Spleen (tissue), 11 donors: ENCODE measurements around the gene RRM1. TPM values are rescaled to one million over a fixed set of nuclear protein-coding genes. Genes with fewer than 3 reads are reported as not detected.
"Not testable (repeated sequence)": the region's sequence is repeated elsewhere in the genome, so short reads cannot be mapped to it uniquely, and the experiment has no call there.

Source experiments
- DNase-seq: peaks from one replicate; pipeline ENCODE4 v3.0.0-alpha.2; 2020
- H3K27ac ChIP-seq, 8 donors: fragments of 200-600 bp; sonication (generic) in 7 of 8; 1 replicate in 4 of 8; 2 replicates in 4 of 8; pipeline versions ENCODE4 v1.5.0 to v1.8.0; 2016 to 2021; ENCODE audit warnings: inconsistent platforms in 4 of 8, mild to moderate bottlenecking in 4 of 8, moderate library complexity in 1 of 8
- H3K27me3 ChIP-seq, 7 donors: fragments of 200-600 bp; sonication (generic) in 6 of 7; replicated peaks in 1 of 7; 1 replicate in 4 of 7; 2 replicates in 3 of 7; pipeline versions ENCODE4 v1.5.0 to v1.8.0; 2016 to 2021; ENCODE audit warnings: inconsistent platforms in 3 of 7, mild to moderate bottlenecking in 1 of 7
- H3K36me3 ChIP-seq, 6 donors: fragments of 200-600 bp; sonication (generic) in 5 of 6; 1 replicate in 4 of 6; 2 replicates in 2 of 6; pipeline versions ENCODE4 v1.5.0 to v1.8.0; 2016 to 2021; ENCODE audit warnings: inconsistent platforms in 2 of 6
- H3K4me1 ChIP-seq, 6 donors: fragments of 200-600 bp; sonication (generic) in 5 of 6; 1 replicate in 3 of 6; 2 replicates in 3 of 6; pipeline versions ENCODE4 v1.5.0 to v1.8.0; 2016 to 2021; ENCODE audit warnings: inconsistent platforms in 3 of 6
- H3K4me3 ChIP-seq, 8 donors: fragments of 200-600 bp; sonication (generic) in 7 of 8; 1 replicate in 4 of 8; 2 replicates in 4 of 8; pipeline versions ENCODE4 v1.5.0 to v1.8.0; 2016 to 2021; ENCODE audit warnings: inconsistent platforms in 4 of 8, mild to moderate bottlenecking in 4 of 8, moderate library complexity in 2 of 8
- H3K9me3 ChIP-seq, 8 donors: fragments of 200-600 bp; sonication (generic) in 7 of 8; 1 replicate in 4 of 8; 2 replicates in 4 of 8; pipeline versions ENCODE4 v1.5.0 to v1.8.0; 2016 to 2021; ENCODE audit warnings: inconsistent platforms in 4 of 8
- POLR2A ChIP-seq, 3 donors: fragments of 450-650 bp; IDR thresholded peaks; one replicate each; pipeline ENCODE4 v1.5.1; 2017; ENCODE audit warnings: antibody characterized with exemption in 3 of 3, mild to moderate bottlenecking in 1 of 3
- POLR2AphosphoS5 ChIP-seq, 3 donors: sonication (generic); formaldehyde crosslinking; IDR thresholded peaks; one replicate each; pipeline ENCODE4 v1.5.1; 2017; ENCODE audit warnings: antibody characterized with exemption in 3 of 3
- whole genome bisulfite sequencing, 5 donors: extraction: QIAGEN DNeasy Blood & Tissue Kit in 3 of 5; methylation state at CpG; one replicate each; pipeline versions ENCODE4 v1.1.5 to v1.1.7; 2013 to 2018; 5-methylcytosine and 5-hydroxymethylcytosine counted together
- intact Hi-C: fragments of 100-400 bp; cut with DNase I; formaldehyde crosslinking; loops from one replicate; pipeline ENCODE4 v1.15.0; 2023; ENCODE audit warnings: low total_unique reads
- polyA plus RNA-seq, 3 donors: library from polyadenylated mRNA; stranded (reverse); fragments of 200-250 nt; gene quantifications; one replicate each; pipeline ENCODE4 v1.2.1, GENCODE V29; 2013
- total RNA-seq, 7 donors: library from RNA; depleted of rRNA in 3 of 7; stranded (reverse); fragments of >200 nt in 3 of 7; fragmentation: NEBNext Ultra II Directional in 4 of 7; extraction: Animal tissue kit (Norgen Biotek cat#: 25700) in 4 of 7; gene quantifications; one replicate each; pipeline versions ENCODE4 v1.1.0 to v1.2.1, GENCODE V29; 2016 to 2021
- TF ChIP-seq, protein P1 (sequence below), 11 experiments: fragments of 200-600 bp in 7 of 11; fragments of 450-650 bp in 4 of 11; sonication (generic) in 4 of 11; IDR thresholded peaks in 8 of 11; conservative IDR thresholded peaks in 3 of 11; 1 replicate in 7 of 11; 2 replicates in 4 of 11; pipeline versions ENCODE4 v1.4.0 to v1.8.0; 2016 to 2021; ENCODE audit warnings: antibody characterized with exemption in 11 of 11, inconsistent platforms in 4 of 11, mild to moderate bottlenecking in 1 of 11
- donor health status: healthy with polysubstance abuse.
- donor health status: DM: no; HTN: no; CAD: no; lungs with moderate emphysema.
- donor health status: DM: no; HTN: no; CAD: no.
- donor health status: Bipolar disorder and iron deficiency.
- donor health status: healthy.
- donor health status: DM: no; HTN: no; CAD: no.
- donor health status: DM: yes; HTN: yes; CAD: no.

Gene RRM1
- total and polyA plus RNA-seq, 10 donors = 6.6 to 37.6 (median 24.1) TPM

DNA sequence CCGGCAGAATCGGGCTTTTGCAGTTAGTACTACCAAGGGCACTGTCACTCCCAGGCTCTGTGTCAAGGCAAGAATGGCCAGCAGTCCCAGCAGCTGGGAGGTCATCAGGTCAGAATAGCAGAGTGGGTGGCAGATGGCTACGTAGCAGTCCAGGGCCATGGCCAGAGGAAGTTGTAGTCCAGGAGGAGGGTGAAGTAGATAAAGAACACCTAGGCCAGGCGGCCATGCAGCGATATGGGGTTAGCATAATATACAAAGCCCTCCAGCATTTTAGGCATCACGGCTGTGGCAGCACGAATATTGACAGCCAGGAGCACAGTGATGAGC, 52.1 kb downstream of the RRM1 start:
- Histone ChIP-seq H3K4me1 (no peaks in the 10 kb centered on the region), H3K27me3 (no peaks in the 10 kb centered on the region), H3K27ac (no peak overlapping the region), H3K4me3 (no peak overlapping the region), H3K9me3 (peaks cover 0 to 2% (median 0%) of the 10 kb centered on the region in 8 donors), H3K36me3 (peaks cover 0 to 25% (median 2%) of the 10 kb centered on the region in 6 donors)
- WGBS, 5 donors = 79 to 92% (median 83%) methylated on average over 7 of the region's 7 CpGs
- DNase-seq = no peak
- intact Hi-C loops = no loop called here
- TF ChIP-seq POLR2A (IDR thresholded peaks at IDR 0.05) = no peak

DNA sequence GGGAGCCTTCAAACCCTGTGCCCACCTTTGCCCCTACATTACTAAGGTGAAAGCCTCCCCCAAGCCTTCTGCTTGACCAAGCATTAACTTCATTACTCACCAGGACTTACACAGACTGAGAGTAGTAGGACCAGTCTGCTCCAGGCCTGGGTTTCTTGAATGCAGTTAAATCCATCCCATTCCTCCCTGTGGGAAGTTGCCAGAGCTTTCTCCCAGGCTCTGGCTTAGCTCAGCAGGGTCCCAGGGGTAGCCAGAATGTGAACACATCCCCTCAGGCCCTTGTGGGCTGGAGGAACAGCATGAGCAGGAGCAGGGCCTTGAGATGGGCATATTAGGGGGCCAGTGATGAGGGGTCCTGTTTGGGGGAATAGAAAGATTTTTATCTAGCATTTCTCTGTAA, 59.9 kb downstream of the RRM1 start:
- Histone ChIP-seq H3K4me1 (no peaks in the 10 kb centered on the region), H3K36me3 (no peaks in the 10 kb centered on the region), H3K27me3 (no peaks in the 10 kb centered on the region), H3K27ac (no peak overlapping the region), H3K4me3 (no peak overlapping the region), H3K9me3 (no peaks in the 10 kb centered on the region)
- intact Hi-C loops = no loop called here
- TF ChIP-seq POLR2AphosphoS5 (IDR thresholded peaks at IDR 0.05) (no peak), POLR2A (IDR thresholded peaks at IDR 0.05) (no peak)
- TF ChIP-seq, protein P1, sequence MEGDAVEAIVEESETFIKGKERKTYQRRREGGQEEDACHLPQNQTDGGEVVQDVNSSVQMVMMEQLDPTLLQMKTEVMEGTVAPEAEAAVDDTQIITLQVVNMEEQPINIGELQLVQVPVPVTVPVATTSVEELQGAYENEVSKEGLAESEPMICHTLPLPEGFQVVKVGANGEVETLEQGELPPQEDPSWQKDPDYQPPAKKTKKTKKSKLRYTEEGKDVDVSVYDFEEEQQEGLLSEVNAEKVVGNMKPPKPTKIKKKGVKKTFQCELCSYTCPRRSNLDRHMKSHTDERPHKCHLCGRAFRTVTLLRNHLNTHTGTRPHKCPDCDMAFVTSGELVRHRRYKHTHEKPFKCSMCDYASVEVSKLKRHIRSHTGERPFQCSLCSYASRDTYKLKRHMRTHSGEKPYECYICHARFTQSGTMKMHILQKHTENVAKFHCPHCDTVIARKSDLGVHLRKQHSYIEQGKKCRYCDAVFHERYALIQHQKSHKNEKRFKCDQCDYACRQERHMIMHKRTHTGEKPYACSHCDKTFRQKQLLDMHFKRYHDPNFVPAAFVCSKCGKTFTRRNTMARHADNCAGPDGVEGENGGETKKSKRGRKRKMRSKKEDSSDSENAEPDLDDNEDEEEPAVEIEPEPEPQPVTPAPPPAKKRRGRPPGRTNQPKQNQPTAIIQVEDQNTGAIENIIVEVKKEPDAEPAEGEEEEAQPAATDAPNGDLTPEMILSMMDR (IDR thresholded peaks at IDR 0.05 in 8 of 11, conservative IDR thresholded peaks at IDR 0.05 in 3 of 11) = no peak
- no peak for DNase-seq

DNA sequence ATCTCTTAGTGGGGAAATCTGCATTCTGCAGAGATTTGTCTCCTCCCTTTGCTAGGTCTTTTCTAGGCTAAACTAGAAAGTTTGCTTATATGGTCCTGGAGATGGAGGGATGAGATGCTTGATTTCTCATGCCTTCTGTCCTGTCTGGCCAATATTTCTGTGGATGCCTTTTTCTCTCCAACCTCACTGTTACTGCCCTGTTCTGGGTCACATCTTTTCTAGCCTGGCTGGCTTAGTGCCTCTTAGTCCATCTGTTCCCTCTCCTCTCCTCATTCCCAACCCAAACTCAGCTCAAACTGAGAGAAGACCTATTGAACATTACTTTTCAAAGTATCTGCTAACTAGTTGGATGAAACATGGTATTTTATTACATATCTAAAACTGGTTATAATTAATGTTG, 62.0 kb downstream of the RRM1 start:
- Histone ChIP-seq H3K36me3 (no peaks in the 10 kb centered on the region), H3K27ac (no peak overlapping the region), H3K4me3 (no peak overlapping the region), H3K4me1 (no peaks in the 10 kb centered on the region), H3K27me3 (no peaks in the 10 kb centered on the region), H3K9me3 (no peaks in the 10 kb centered on the region)
- TF ChIP-seq, protein P1 (IDR thresholded peaks at IDR 0.05 in 8 of 11, conservative IDR thresholded peaks at IDR 0.05 in 3 of 11) = no peak
- TF ChIP-seq POLR2A (IDR thresholded peaks at IDR 0.05) (no peak), POLR2AphosphoS5 (IDR thresholded peaks at IDR 0.05) (no peak)
- DNase-seq = no peak
- intact Hi-C loops = no loop called here

DNA sequence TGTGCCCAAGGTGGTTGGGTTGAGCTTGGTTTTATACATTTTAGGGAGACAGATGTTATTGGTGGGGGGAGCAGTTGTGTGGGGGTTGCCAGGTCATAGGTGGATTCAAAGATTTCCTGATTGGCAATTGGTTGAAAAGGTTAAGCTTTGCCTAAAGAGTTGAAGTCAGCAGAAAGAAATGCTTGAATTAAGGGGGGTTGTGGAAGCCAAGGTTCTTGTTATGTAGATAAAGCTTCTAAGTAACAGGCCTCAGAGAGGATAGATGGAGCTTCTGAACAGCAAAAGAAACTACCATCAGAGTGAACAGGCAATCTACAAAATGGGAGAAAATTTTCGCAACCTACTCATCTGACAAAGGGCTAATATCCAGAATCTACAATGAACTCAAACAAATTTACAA, 64.2 kb downstream of the RRM1 start:
- intact Hi-C loops, H3K27ac ChIP-seq, H3K9me3 ChIP-seq, DNase-seq, H3K27me3 ChIP-seq, H3K4me1 ChIP-seq, H3K36me3 ChIP-seq, H3K4me3 ChIP-seq: not testable (repeated sequence)
- 0 to 100% (median 55%) methylated on average over 1 of the region's 1 CpG; no CpG with 5 or more reads in 1 of the 5 donors for WGBS, 5 donors

DNA sequence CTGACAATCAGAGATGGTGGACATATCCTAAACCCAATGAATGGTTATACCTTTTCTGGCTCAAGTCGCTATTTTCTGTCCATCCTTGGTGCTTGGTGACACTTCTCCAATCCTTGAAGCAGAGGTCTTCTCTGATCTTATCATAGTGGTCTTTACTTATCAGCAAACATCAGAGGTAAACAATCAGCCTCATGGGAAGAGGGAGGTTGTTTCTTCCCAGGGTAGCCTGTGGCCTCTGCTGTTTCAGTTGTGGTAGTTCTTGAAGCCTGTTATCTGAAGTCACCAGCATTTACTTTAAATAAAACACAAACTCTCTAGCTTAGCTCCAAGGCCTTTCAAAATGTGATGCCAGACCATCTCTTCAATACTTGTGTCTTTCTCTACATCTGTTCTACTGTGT, 66.7 kb downstream of the RRM1 start:
- intact Hi-C loops = no loop called here
- TF ChIP-seq, protein P1 (IDR thresholded peaks at IDR 0.05 in 8 of 11, conservative IDR thresholded peaks at IDR 0.05 in 3 of 11) = no peak
- no peak for TF ChIP-seq POLR2AphosphoS5 (IDR thresholded peaks at IDR 0.05)
- TF ChIP-seq POLR2A (IDR thresholded peaks at IDR 0.05) = no peak

More for the DNA sequence above, 66.7 kb downstream of the RRM1 start:
- H3K27ac ChIP-seq = no peak overlapping the region
- no peaks in the 10 kb centered on the region for H3K36me3 ChIP-seq
- no peaks in the 10 kb centered on the region for H3K4me1 ChIP-seq
- no peaks in the 10 kb centered on the region for H3K9me3 ChIP-seq
- DNase-seq = no peak
- no peak overlapping the region for H3K4me3 ChIP-seq
- 81 to 92% (median 86%) methylated on average over 1 of the region's 1 CpG for WGBS, 5 donors
- H3K27me3 ChIP-seq = no peaks in the 10 kb centered on the region
